Liver (tissue), 9 donors: Measurements from ENCODE around the gene PTCH2. TPM values are rescaled to one million over a fixed set of nuclear protein-coding genes. Genes with fewer than 3 reads are reported as not detected.
"Not testable (repeated sequence)": the region's sequence is repeated elsewhere in the genome, so short reads cannot be mapped to it uniquely, and the experiment has no call there.

Source experiments
- DNase-seq: peaks from one replicate; pipeline ENCODE4 v3.0.0-alpha.2; 2017; ENCODE audit warnings: low spot score
- H3K27ac ChIP-seq, 2 donors: one replicate each; pipeline ENCODE4 v1.7.0; 2013; ENCODE audit warnings: inconsistent platforms in 2 of 2, low read length in 2 of 2, control low read depth in 1 of 2, low read depth in 1 of 2, mild to moderate bottlenecking in 1 of 2
- H3K27me3 ChIP-seq, 4 donors: one replicate each; pipeline versions ENCODE4 v1.6.1 to v1.7.0; 2013; ENCODE audit warnings: low read length in 3 of 4, inconsistent platforms in 1 of 4, mild to moderate bottlenecking in 1 of 4, moderate library complexity in 1 of 4; ENCODE audit not compliant: control insufficient read depth in 4 of 4, insufficient read depth in 4 of 4
- H3K36me3 ChIP-seq, 4 donors: one replicate each; pipeline versions ENCODE4 v1.6.1 to v1.7.0; 2013; ENCODE audit warnings: low read length in 3 of 4, mild to moderate bottlenecking in 3 of 4, low read depth in 1 of 4, moderate library complexity in 1 of 4; ENCODE audit not compliant: control insufficient read depth in 4 of 4, insufficient read depth in 3 of 4
- H3K4me1 ChIP-seq, 4 donors: one replicate each; pipeline versions ENCODE4 v1.6.1 to v1.7.0; 2013; ENCODE audit warnings: low read length in 3 of 4, mild to moderate bottlenecking in 3 of 4, moderate library complexity in 1 of 4; ENCODE audit not compliant: control insufficient read depth in 4 of 4, insufficient read depth in 4 of 4
- H3K4me3 ChIP-seq, 3 donors: one replicate each; pipeline versions ENCODE4 v1.6.1 to v1.7.0; 2013; ENCODE audit warnings: low read length in 3 of 3, control low read depth in 1 of 3, low read depth in 1 of 3, mild to moderate bottlenecking in 1 of 3
- H3K9ac ChIP-seq, 2 donors: one replicate each; pipeline ENCODE4 v1.7.0; 2013; ENCODE audit warnings: low read length in 2 of 2, mild to moderate bottlenecking in 2 of 2, moderate library complexity in 2 of 2, control low read depth in 1 of 2, low read depth in 1 of 2
- H3K9me3 ChIP-seq, 4 donors: one replicate each; pipeline versions ENCODE4 v1.6.1 to v1.7.0; 2013; ENCODE audit warnings: low read length in 3 of 4; ENCODE audit not compliant: control insufficient read depth in 4 of 4
- EGR1 ChIP-seq, 2 donors: IDR thresholded peaks; 2 replicates each; pipeline ENCODE4 v1.6.1; 2016 to 2018; ENCODE audit warnings: antibody characterized with exemption in 2 of 2, low read depth in 2 of 2
- FOXA1 ChIP-seq: IDR thresholded peaks from 2 replicates; pipeline ENCODE4 v1.6.1; 2016; ENCODE audit warnings: antibody characterized with exemption
- FOXA2 ChIP-seq: IDR thresholded peaks from 2 replicates; pipeline ENCODE4 v1.6.1; 2016; ENCODE audit warnings: antibody characterized with exemption
- GABPA ChIP-seq, 2 donors: IDR thresholded peaks in 1 of 2; conservative IDR thresholded peaks in 1 of 2; 2 replicates each; pipeline ENCODE4 v1.6.1; 2016; ENCODE audit warnings: antibody characterized with exemption in 2 of 2, mild to moderate bottlenecking in 1 of 2, moderate library complexity in 1 of 2
- HNF4A ChIP-seq, 2 donors: conservative IDR thresholded peaks; 2 replicates each; pipeline ENCODE4 v1.6.1; 2016; ENCODE audit warnings: antibody characterized with exemption in 2 of 2, mild to moderate bottlenecking in 2 of 2
- HNF4G ChIP-seq: IDR thresholded peaks from 2 replicates; pipeline ENCODE4 v1.6.1; 2016; ENCODE audit warnings: antibody characterized with exemption
- JUND ChIP-seq, 2 donors: IDR thresholded peaks; 2 replicates each; pipeline ENCODE4 v1.6.1; 2016; ENCODE audit warnings: antibody characterized with exemption in 2 of 2
- RAD21 ChIP-seq, 2 donors: IDR thresholded peaks; 2 replicates each; pipeline ENCODE4 v1.6.1; 2016; ENCODE audit warnings: antibody characterized with exemption in 2 of 2, mild to moderate bottlenecking in 2 of 2
- REST ChIP-seq: IDR thresholded peaks from 2 replicates; pipeline ENCODE4 v1.6.1; 2016; ENCODE audit warnings: antibody characterized with exemption, mild to moderate bottlenecking
- RXRA ChIP-seq, 2 donors: IDR thresholded peaks; 2 replicates each; pipeline ENCODE4 v1.6.1; 2017 to 2018; ENCODE audit warnings: antibody characterized with exemption in 2 of 2, mild to moderate bottlenecking in 1 of 2
- SP1 ChIP-seq: IDR thresholded peaks from 2 replicates; pipeline ENCODE4 v1.6.1; 2018; ENCODE audit warnings: antibody characterized with exemption, mild to moderate bottlenecking
- TAF1 ChIP-seq: conservative IDR thresholded peaks from 2 replicates; pipeline ENCODE4 v1.6.1; 2016; ENCODE audit warnings: antibody characterized with exemption, mild to moderate bottlenecking
- YY1 ChIP-seq: IDR thresholded peaks from 2 replicates; pipeline ENCODE4 v1.6.1; 2016; ENCODE audit warnings: antibody characterized with exemption, mild to moderate bottlenecking
- ZBTB33 ChIP-seq: IDR thresholded peaks from 2 replicates; pipeline ENCODE4 v1.6.1; 2016; ENCODE audit warnings: antibody characterized with exemption
- WGBS: extraction: QIAGEN DNeasy Blood & Tissue Kit; methylation state at CpG from one replicate; pipeline ENCODE4 v1.1.7; 2013; 5-methylcytosine and 5-hydroxymethylcytosine counted together
- polyA plus RNA-seq, 2 donors: library from polyadenylated mRNA; stranded (reverse) in 1 of 2; unstranded in 1 of 2; fragments of 200-250 nt in 1 of 2; fragments of >200 nt in 1 of 2; fragmentation: Nextera tagmentation in 1 of 2; extraction: Ambion mirVana in 1 of 2; gene quantifications; one replicate each; pipeline versions ENCODE4 v1.2.1 to v1.2.3, GENCODE V29; 2013 to 2015
- total RNA-seq, 2 donors: library from RNA; depleted of rRNA; stranded (reverse); fragments of >200 nt; gene quantifications; one replicate each; pipeline ENCODE4 v1.2.3, GENCODE V29; 2014
- TF ChIP-seq, protein P1 (sequence below): fragments of 150-350 bp; IDR thresholded peaks from 2 replicates; pipeline ENCODE4 v1.5.1; 2017; ENCODE audit warnings: improper control_type of control experiment, low read depth, low read length; ENCODE audit not compliant: missing input control
- TF ChIP-seq, protein P2 (sequence below): IDR thresholded peaks from 2 replicates; pipeline ENCODE4 v1.6.1; 2016; ENCODE audit warnings: antibody characterized with exemption
- TF ChIP-seq, protein P3 (sequence below): IDR thresholded peaks from 2 replicates; pipeline ENCODE4 v1.6.1; 2016; ENCODE audit warnings: antibody characterized with exemption
- donor health status: healthy.
- donor health status: healthy.
- donor health status: healthy.
- donor health status: healthy.
- donor health status: healthy.

The PTCH2 gene
- total and polyA plus RNA-seq, 4 donors = 0.14 to 0.24 (median 0.16) TPM

DNA sequence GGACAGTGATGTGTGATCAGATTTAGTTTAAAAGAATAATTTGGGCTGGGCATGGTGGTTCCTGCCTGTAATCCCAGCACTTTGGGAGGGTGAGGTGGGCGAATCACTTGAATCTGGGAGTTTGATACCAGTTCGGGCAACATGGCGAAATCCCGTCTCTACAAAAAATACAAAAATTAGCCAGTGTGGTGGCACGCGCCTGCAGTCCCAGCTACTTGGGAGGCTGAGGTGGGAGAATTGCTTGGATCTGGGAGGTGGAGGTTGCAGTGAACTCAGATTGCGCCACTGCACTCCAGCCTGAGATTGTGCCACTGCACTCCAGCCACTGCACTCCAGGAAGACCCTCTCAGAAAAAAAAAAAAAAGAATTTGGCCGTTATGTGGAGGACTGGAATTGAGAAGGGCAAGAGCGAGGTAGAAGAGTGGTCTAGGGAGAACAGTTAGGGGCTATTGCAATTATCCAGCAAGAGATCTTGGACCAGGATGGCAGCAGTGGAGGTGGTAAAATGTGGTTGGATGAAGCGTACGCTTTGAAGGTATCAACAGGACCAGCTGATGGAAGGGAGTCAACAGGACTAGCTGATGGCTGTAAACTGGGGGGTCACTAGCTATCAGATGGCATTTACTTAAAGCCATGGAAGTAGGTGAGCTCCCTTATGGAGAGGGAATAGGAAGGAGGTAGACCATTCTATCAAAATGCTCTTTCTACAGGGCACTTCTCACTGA, 25.1 kb downstream of the PTCH2 start:
- H3K4me1 ChIP-seq = peaks cover 4 to 33% (median 14%) of the 10 kb centered on the region in 4 donors
- H3K9ac ChIP-seq = no peak overlapping the region
- no peak overlapping the region for H3K27ac ChIP-seq
- WGBS = 94% methylated on average over 11 of the region's 11 CpGs
- H3K27me3 ChIP-seq = no peaks in the 10 kb centered on the region
- DNase-seq = no peak
- no peaks in the 10 kb centered on the region for H3K36me3 ChIP-seq
- H3K9me3 ChIP-seq = no peaks in the 10 kb centered on the region
- no peak overlapping the region for H3K4me3 ChIP-seq
- TF ChIP-seq SP1 (no peak), ZBTB33 (no peak), REST (no peak), RAD21 (IDR thresholded peaks at IDR 0.05) (no peak), GABPA (IDR thresholded peaks at IDR 0.05 in 1 of 2, conservative IDR thresholded peaks at IDR 0.05 in 1 of 2) (no peak), HNF4A (conservative IDR thresholded peaks at IDR 0.05) (no peak), HNF4G (no peak), TAF1 (no peak), YY1 (no peak)
- TF ChIP-seq, protein P1, sequence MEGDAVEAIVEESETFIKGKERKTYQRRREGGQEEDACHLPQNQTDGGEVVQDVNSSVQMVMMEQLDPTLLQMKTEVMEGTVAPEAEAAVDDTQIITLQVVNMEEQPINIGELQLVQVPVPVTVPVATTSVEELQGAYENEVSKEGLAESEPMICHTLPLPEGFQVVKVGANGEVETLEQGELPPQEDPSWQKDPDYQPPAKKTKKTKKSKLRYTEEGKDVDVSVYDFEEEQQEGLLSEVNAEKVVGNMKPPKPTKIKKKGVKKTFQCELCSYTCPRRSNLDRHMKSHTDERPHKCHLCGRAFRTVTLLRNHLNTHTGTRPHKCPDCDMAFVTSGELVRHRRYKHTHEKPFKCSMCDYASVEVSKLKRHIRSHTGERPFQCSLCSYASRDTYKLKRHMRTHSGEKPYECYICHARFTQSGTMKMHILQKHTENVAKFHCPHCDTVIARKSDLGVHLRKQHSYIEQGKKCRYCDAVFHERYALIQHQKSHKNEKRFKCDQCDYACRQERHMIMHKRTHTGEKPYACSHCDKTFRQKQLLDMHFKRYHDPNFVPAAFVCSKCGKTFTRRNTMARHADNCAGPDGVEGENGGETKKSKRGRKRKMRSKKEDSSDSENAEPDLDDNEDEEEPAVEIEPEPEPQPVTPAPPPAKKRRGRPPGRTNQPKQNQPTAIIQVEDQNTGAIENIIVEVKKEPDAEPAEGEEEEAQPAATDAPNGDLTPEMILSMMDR = no peak
- TF ChIP-seq, protein P2, sequence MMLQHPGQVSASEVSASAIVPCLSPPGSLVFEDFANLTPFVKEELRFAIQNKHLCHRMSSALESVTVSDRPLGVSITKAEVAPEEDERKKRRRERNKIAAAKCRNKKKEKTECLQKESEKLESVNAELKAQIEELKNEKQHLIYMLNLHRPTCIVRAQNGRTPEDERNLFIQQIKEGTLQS = no peak

- no peak overlapping the region for H3K9ac ChIP-seq
- no peaks in the 10 kb centered on the region for H3K9me3 ChIP-seq
- H3K36me3 ChIP-seq = no peaks in the 10 kb centered on the region
- no peak overlapping the region for H3K27ac ChIP-seq
- peaks cover 7 to 37% (median 19%) of the 10 kb centered on the region in 4 donors for H3K4me1 ChIP-seq
- no peak overlapping the region for H3K4me3 ChIP-seq
- no peak for DNase-seq
- no peaks in the 10 kb centered on the region for H3K27me3 ChIP-seq
- TF ChIP-seq, protein P2 = no peak
- no peak for TF ChIP-seq HNF4A (conservative IDR thresholded peaks at IDR 0.05)
- TF ChIP-seq YY1 = no peak
- TF ChIP-seq ZBTB33 = no peak
- TF ChIP-seq FOXA1 = no peak
- no peak for TF ChIP-seq FOXA2
- TF ChIP-seq SP1 = no peak
- TF ChIP-seq RXRA (IDR thresholded peaks at IDR 0.05) = no peak
- no peak for TF ChIP-seq JUND (IDR thresholded peaks at IDR 0.05)
- TF ChIP-seq HNF4G = no peak
- no peak for TF ChIP-seq RAD21 (IDR thresholded peaks at IDR 0.05)
- no peak for TF ChIP-seq GABPA (IDR thresholded peaks at IDR 0.05 in 1 of 2, conservative IDR thresholded peaks at IDR 0.05 in 1 of 2)
- TF ChIP-seq EGR1 (IDR thresholded peaks at IDR 0.05; ENCODE audit: low read depth in 2 of 2) = no peak
- TF ChIP-seq, protein P3, sequence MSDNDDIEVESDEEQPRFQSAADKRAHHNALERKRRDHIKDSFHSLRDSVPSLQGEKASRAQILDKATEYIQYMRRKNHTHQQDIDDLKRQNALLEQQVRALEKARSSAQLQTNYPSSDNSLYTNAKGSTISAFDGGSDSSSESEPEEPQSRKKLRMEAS = no peak
- WGBS = 93% methylated on average over 2 of the region's 2 CpGs
These were observed 25.7 kb downstream of the PTCH2 start for GRCh38 chr1:44817307-44817706.

DNA sequence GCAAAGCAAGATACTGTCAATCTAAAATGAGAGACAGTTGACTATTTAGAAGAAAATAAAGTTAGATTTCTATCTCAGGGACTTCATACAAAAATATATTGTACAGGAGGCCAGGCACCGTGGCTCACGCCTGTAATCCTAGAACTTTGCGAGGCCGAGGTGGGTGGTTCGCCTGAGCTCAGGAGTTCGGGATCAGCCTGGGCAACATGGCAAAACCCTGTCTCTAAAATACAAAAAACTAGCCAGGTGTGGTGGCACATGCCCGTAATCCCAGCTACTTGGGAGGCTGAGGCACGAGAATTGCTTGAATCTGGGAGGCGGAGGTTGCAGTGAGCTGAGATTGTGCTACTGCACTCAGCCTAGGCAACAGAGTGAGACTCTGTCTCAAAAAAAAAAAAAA, 27.1 kb downstream of the PTCH2 start:
- H3K27ac ChIP-seq = not testable (repeated sequence)

More for the DNA sequence above, 27.1 kb downstream of the PTCH2 start:
- not testable (repeated sequence) for H3K27me3 ChIP-seq, DNase-seq, H3K4me3 ChIP-seq, H3K36me3 ChIP-seq, H3K9ac ChIP-seq, H3K9me3 ChIP-seq
- peaks cover 7 to 36% (median 19%) of the 10 kb centered on the region in 4 donors for H3K4me1 ChIP-seq
- WGBS = 91% methylated on average over 9 of the region's 9 CpGs
